Gastrocnemius medialis (tissue), 4 donors: Measurements from ENCODE around the gene PDE8A. TPM values are rescaled to one million over a fixed set of nuclear protein-coding genes. Genes with fewer than 3 reads are reported as not detected.
"Not testable (repeated sequence)": the region's sequence is repeated elsewhere in the genome, so short reads cannot be mapped to it uniquely, and the experiment has no call there.

Source experiments
- ATAC-seq, 2 donors: fragments of 150-250 bp; one replicate each; pipeline ENCODE4 v1.9.1; 2016
- DNase-seq, 2 donors: peaks; one replicate each; pipeline ENCODE4 v3.0.0-alpha.2; 2019
- H3K27ac ChIP-seq, 4 donors: fragments of 200-600 bp; sonication (generic); 1 replicate in 1 of 4; 2 replicates in 3 of 4; pipeline ENCODE4 v1.5.1; 2016 to 2018; ENCODE audit warnings: mild to moderate bottlenecking in 2 of 4, moderate library complexity in 1 of 4
- H3K27me3 ChIP-seq, 3 donors: fragments of 200-600 bp; sonication (generic) in 2 of 3; 1 replicate in 1 of 3; 2 replicates in 2 of 3; pipeline versions ENCODE4 v1.5.1 to v1.6.0; 2016 to 2019; ENCODE audit warnings: mild to moderate bottlenecking in 1 of 3, moderate library complexity in 1 of 3
- H3K36me3 ChIP-seq, 2 donors: fragments of 200-600 bp; sonication (generic) in 1 of 2; one replicate each; pipeline ENCODE4 v1.5.1; 2017 to 2018
- H3K4me1 ChIP-seq, 2 donors: fragments of 200-600 bp; sonication (generic) in 1 of 2; one replicate each; pipeline ENCODE4 v1.5.1; 2016 to 2017; ENCODE audit warnings: mild to moderate bottlenecking in 2 of 2
- H3K4me3 ChIP-seq, 4 donors: fragments of 200-600 bp; sonication (generic) in 3 of 4; 1 replicate in 1 of 4; 2 replicates in 3 of 4; pipeline ENCODE4 v1.5.1; 2016 to 2019; ENCODE audit warnings: mild to moderate bottlenecking in 2 of 4
- H3K9me3 ChIP-seq, 3 donors: fragments of 200-600 bp; sonication (generic) in 2 of 3; 1 replicate in 1 of 3; 2 replicates in 2 of 3; pipeline ENCODE4 v1.5.1; 2016 to 2019
- CTCF ChIP-seq, 5 experiments: fragments of 450-650 bp in 3 of 5; fragments of 200-600 bp in 2 of 5; sonication (generic) in 2 of 5; IDR thresholded peaks in 4 of 5; conservative IDR thresholded peaks in 1 of 5; 1 replicate in 4 of 5; 2 replicates in 1 of 5; pipeline ENCODE4 v1.5.1; 2016 to 2019; ENCODE audit warnings: antibody characterized with exemption in 5 of 5, mild to moderate bottlenecking in 3 of 5, moderate library complexity in 3 of 5
- POLR2A ChIP-seq, 2 donors: fragments of 450-650 bp; IDR thresholded peaks; one replicate each; pipeline ENCODE4 v1.6.1; 2017; ENCODE audit warnings: antibody characterized with exemption in 2 of 2, mild to moderate bottlenecking in 2 of 2, moderate library complexity in 2 of 2
- in situ Hi-C, 4 donors: fragments of 200-750 bp; cut with MboI; loops; one replicate each; pipeline versions ENCODE4 v1.15.0 to v1.8.0; 2017; ENCODE audit warnings: low sequenced_read_pairs in 4 of 4
- intact Hi-C: fragments of 100-400 bp; cut with DNase I; formaldehyde crosslinking; loops from one replicate; pipeline ENCODE4 v1.15.1; 2023; ENCODE audit warnings: low total_unique reads
- total RNA-seq, 4 donors: library from RNA; depleted of rRNA; stranded (reverse); fragments of >200 nt; gene quantifications; one replicate each; pipeline versions ENCODE4 v1.1.0 to v1.2.3, GENCODE V29; 2016

PDE8A gene
- total RNA-seq, 4 donors from 2014 or later = 6.3 to 20.6 (median 13.9) TPM

- H3K9me3 ChIP-seq = no peaks in the 10 kb centered on the region
- intact Hi-C loops = no loop called here
- DNase-seq (no peak), ATAC-seq (no peak)
- peak overlapping the region in 1 of 4 donors; percentile 22 for H3K4me3 ChIP-seq
- H3K4me1 ChIP-seq = peaks cover 40 to 44% of the 10 kb centered on the region in 2 donors
- in situ Hi-C loops = no loop called here
- TF ChIP-seq POLR2A (IDR thresholded peaks at IDR 0.05) (no peak), CTCF (IDR thresholded peaks at IDR 0.05 in 4 of 5, conservative IDR thresholded peaks at IDR 0.05 in 1 of 5) (no peak)
- no peaks in the 10 kb centered on the region for H3K36me3 ChIP-seq
- peak overlapping the region; percentile 12 to 74 (median 68) for H3K27ac ChIP-seq
- no peaks in the 10 kb centered on the region for H3K27me3 ChIP-seq
Observed at GRCh38 chr15:85011160-85011571, 29.5 kb downstream of the PDE8A start.

GRCh38 chr15:85011724-85012123, 30.1 kb downstream of the PDE8A start:
- peaks cover 39% of the 10 kb centered on the region in 2 donors for H3K4me1 ChIP-seq

GRCh38 chr15:85013785-85014184, 32.1 kb downstream of the PDE8A start:
- no peak overlapping the region for H3K27ac ChIP-seq
- H3K4me1 ChIP-seq = peaks cover 26 to 27% of the 10 kb centered on the region in 2 donors
- intact Hi-C loops = no loop called here
- ATAC-seq (no peak), DNase-seq (no peak)
- no peak overlapping the region for H3K4me3 ChIP-seq
- H3K27me3 ChIP-seq = no peaks in the 10 kb centered on the region
- no peaks in the 10 kb centered on the region for H3K9me3 ChIP-seq
- in situ Hi-C loops = no loop called here
- no peak for TF ChIP-seq CTCF (IDR thresholded peaks at IDR 0.05 in 4 of 5, conservative IDR thresholded peaks at IDR 0.05 in 1 of 5)
- no peak for TF ChIP-seq POLR2A (IDR thresholded peaks at IDR 0.05)
- no peaks in the 10 kb centered on the region for H3K36me3 ChIP-seq

More at GRCh38 chr15:85011724-85012123, 30.1 kb downstream of the PDE8A start:
- DNase-seq, in situ Hi-C loops, intact Hi-C loops, H3K9me3 ChIP-seq, H3K36me3 ChIP-seq, H3K27me3 ChIP-seq, ATAC-seq, H3K4me3 ChIP-seq: not testable (repeated sequence)
- peak overlapping the region in 1 of 4 donors; percentile 65 for H3K27ac ChIP-seq

GRCh38 chr15:85014932-85015331, 33.3 kb downstream of the PDE8A start:
- ATAC-seq (no peak), DNase-seq (no peak)
- no peak overlapping the region for H3K4me3 ChIP-seq
- in situ Hi-C loops (no loop called here), intact Hi-C loops (no loop called here)
- no peaks in the 10 kb centered on the region for H3K9me3 ChIP-seq
- TF ChIP-seq POLR2A (IDR thresholded peaks at IDR 0.05) = no peak
- no peak for TF ChIP-seq CTCF (IDR thresholded peaks at IDR 0.05 in 4 of 5, conservative IDR thresholded peaks at IDR 0.05 in 1 of 5)
- H3K36me3 ChIP-seq = no peaks in the 10 kb centered on the region
- H3K4me1 ChIP-seq = peaks cover 14 to 18% of the 10 kb centered on the region in 2 donors
- no peaks in the 10 kb centered on the region for H3K27me3 ChIP-seq
- H3K27ac ChIP-seq = no peak overlapping the region

- H3K4me3 ChIP-seq = no peak overlapping the region
- H3K27me3 ChIP-seq = no peaks in the 10 kb centered on the region
- in situ Hi-C loops = no loop called here
- DNase-seq (no peak), ATAC-seq (no peak)
- intact Hi-C loops = no loop called here
- TF ChIP-seq CTCF (IDR thresholded peaks at IDR 0.05 in 4 of 5, conservative IDR thresholded peaks at IDR 0.05 in 1 of 5) = no peak
- TF ChIP-seq POLR2A (IDR thresholded peaks at IDR 0.05) = no peak
- H3K27ac ChIP-seq = no peak overlapping the region
- no peaks in the 10 kb centered on the region for H3K36me3 ChIP-seq
- H3K4me1 ChIP-seq = peaks cover 1 to 5% of the 10 kb centered on the region in 2 donors
- no peaks in the 10 kb centered on the region for H3K9me3 ChIP-seq
Observed at GRCh38 chr15:85016275-85016674, 34.6 kb downstream of the PDE8A start.
